Measurements from ENCODE around the gene GPR158. TPM values are rescaled to one million over a fixed set of nuclear protein-coding genes. Genes with fewer than 3 reads are reported as not detected.

Gene GPR158
- total and polyA plus RNA-seq, 9 of the 15 experiments (the other 6 are each of a cell fraction or from before 2014, with no cell fraction given): 4.0 to 7.6 (median 5.0) TPM

GRCh38 chr10:25465582-25466372 is 291.0 kb downstream of the GPR158 start (continued):
- TF ChIP-seq BCLAF1 (IDR thresholded peaks at IDR 0.05; ENCODE audit: borderline replicate concordance in 1 of 2, control insufficient read depth in 1 of 2, low read depth in 2 of 2, low read length in 1 of 2) (no peak), BRD9 (IDR thresholded peaks at IDR 0.05; ENCODE audit: low read depth, partially characterized antibody) (no peak), ETS2 (tag; IDR thresholded peaks at IDR 0.05; ENCODE audit: borderline replicate concordance, poor library complexity, severe bottlenecking) (no peak), MGA (IDR thresholded peaks at IDR 0.05) (peak; percentile 60), SRSF1 (IDR thresholded peaks at IDR 0.05; ENCODE audit: low read depth, low read length) (no peak)
